ENCODE results near the gene MRC2. TPM values are rescaled to one million over a fixed set of nuclear protein-coding genes. Genes with fewer than 3 reads are reported as not detected.
A peak's percentile ranks its signal among the peaks of the same experiment; 100 is the strongest.

MRC2 gene
- total RNA-seq, 2 donors from 2014 or later = 2.0 to 2.1 TPM

DNA sequence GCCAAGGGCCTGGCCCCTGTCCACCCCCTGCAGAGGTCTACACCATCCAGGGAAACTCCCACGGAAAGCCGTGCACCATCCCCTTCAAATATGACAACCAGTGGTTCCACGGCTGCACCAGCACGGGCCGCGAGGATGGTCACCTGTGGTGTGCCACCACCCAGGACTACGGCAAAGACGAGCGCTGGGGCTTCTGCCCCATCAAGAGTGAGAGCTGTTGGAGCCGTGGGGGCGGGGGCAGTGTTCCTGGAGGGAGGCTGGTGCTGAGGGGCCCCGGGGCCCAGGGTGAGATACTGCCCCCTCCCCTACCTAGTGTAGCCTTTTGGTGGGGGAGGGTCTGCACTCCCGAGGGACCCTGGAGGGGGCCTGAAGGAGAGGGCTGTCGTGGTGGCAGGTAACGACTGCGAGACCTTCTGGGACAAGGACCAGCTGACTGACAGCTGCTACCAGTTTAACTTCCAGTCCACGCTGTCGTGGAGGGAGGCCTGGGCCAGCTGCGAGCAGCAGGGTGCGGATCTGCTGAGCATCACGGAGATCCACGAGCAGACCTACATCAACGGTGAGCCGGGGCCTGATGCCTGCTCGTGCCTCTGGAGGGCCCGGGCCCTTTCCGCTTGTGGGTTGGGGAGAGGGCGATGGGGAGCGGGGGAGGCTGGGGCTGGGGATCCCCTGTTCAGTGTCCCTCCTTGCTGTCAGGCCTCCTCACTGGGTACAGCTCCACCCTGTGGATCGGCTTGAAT lies 38.8 kb downstream of the MRC2 start:
- peak in 1 of 2 donors; percentile 17 for ATAC-seq

DNA sequence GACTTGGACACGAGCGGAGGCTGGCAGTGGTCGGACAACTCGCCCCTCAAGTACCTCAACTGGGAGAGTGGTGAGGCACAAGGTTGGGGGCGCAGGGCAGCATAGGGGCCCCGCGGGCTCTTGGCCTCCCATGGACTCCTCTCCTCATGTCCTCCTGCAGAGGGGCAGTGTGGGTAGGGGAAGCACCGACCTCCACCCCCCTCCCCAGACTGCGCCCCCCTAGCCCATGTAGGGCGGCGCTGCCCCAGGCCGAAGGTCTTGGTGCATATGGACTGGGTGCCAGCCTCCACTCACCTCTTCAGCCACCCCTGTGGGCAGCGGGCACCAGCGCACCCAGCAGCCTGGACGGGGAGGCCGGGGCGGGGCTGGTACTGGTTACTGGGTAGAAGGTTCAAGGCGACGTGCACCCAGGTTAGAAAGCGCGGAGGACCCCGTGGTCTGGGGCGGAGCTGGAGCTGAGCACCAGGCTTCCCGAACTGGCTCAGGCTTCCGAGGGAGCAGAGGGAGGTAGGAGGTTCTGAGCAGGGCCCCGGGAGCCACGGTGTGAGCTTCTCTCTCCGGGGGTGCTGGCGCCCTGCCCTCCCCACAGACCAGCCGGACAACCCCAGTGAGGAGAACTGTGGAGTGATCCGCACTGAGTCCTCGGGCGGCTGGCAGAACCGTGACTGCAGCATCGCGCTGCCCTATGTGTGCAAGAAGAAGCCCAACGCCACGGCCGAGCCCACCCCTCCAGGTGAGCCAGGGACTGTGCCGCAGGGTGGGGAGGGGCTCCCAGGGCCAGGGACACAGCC lies 39.5 kb downstream of the MRC2 start:
- H3K9me3 Mint-ChIP-seq = no peaks in the 10 kb centered on the region
- H3K27me3 Mint-ChIP-seq = peaks cover 9 to 10% of the 10 kb centered on the region in 2 donors
- H3K4me1 Mint-ChIP-seq (ENCODE audit: low read depth in 2 of 2) = peaks cover 8 to 13% of the 10 kb centered on the region in 2 donors
- no peak overlapping the region for H3K27ac Mint-ChIP-seq
- DNase-seq (ENCODE audit: low spot score) (no peak), ATAC-seq (peak in 1 of 2 donors; percentile 28)
- H3K36me3 Mint-ChIP-seq = no peaks in the 10 kb centered on the region
- no peak overlapping the region for H3K4me3 Mint-ChIP-seq

More for the DNA sequence above, 38.8 kb downstream of the MRC2 start:
- peaks cover 13 to 14% of the 10 kb centered on the region in 2 donors for H3K27me3 Mint-ChIP-seq
- H3K36me3 Mint-ChIP-seq = peaks cover 5% of the 10 kb centered on the region
- H3K27ac Mint-ChIP-seq = no peak overlapping the region
- peaks cover 8 to 13% of the 10 kb centered on the region in 2 donors for H3K4me1 Mint-ChIP-seq (ENCODE audit: low read depth in 2 of 2)
- no peak overlapping the region for H3K4me3 Mint-ChIP-seq
- no peak for DNase-seq (ENCODE audit: low spot score)
- peaks cover 2% of the 10 kb centered on the region for H3K9me3 Mint-ChIP-seq

DNA sequence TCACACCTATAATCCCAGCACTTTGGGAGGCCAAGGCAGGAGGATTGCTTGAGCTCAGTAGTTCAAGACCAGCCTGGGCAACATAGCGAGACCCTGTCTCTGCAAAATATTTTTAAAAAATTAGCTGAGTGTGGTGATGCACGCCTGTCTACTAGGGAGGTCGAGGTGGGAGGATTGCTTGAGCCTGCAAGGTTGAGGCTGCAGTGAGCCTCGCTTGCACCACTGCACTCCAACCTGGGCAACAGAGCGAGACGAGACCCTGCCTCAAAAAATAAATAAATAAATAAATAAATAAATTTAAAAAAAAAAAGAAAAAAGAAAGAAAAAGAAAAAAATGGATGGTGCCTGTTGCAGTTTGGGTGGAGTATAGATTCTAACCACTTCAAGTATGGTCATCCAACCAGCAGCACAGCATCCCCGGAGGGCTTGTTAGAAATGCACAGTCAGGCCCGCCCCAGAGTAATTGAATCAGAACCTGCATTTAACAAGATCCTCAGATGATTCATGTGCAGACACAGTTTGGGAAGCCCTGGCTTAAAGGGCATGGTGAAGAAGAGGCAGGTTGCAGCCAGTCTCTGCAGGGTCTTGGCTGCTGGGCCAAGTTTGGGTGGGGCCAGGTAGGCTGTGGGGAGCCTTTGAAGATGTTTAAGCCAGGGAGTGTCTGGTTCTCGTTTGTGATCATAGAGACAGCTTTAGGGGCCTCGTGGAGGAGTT lies 40.8 kb downstream of the MRC2 start:
- H3K4me3 Mint-ChIP-seq = no peak overlapping the region
- no peak for ATAC-seq
- no peaks in the 10 kb centered on the region for H3K36me3 Mint-ChIP-seq

DNA sequence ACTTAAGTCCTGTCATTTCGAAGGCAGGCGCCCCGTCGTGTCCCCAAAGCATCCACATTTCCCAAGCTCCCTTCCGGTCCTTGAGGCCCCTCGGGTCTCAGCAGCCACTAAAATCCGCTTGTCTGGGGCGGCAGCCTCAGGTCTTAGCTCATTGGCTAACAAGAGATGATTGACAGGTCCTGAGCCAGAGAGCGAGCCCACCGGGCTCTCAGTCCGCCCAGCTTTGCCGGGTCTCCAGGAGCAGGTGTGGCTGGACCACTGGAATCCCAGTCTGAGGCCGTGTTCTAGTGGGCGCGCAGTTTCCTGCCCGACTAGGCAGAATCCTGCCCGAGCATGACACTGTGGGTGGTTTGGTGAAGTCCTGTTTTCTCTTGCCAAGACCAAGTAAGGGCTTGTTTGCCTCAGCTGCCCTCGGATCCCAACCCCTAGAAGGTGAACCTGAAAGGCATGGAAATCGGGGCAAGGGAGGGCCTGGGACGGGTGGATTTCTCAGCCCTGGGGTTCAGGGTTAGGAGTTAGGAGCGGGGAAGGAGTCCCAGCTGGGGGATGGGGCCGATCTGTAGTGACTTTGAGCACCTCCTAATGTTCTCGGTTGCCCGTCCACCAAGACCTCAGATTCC lies 42.8 kb downstream of the MRC2 start:
- ATAC-seq (no peak), DNase-seq (ENCODE audit: low spot score) (no peak)
- no peak overlapping the region for H3K27ac Mint-ChIP-seq
- no peak overlapping the region for H3K4me3 Mint-ChIP-seq
- no peaks in the 10 kb centered on the region for H3K9me3 Mint-ChIP-seq
- H3K36me3 Mint-ChIP-seq = no peaks in the 10 kb centered on the region
- peaks cover 0 to 2% of the 10 kb centered on the region in 2 donors for H3K27me3 Mint-ChIP-seq
- H3K4me1 Mint-ChIP-seq (ENCODE audit: low read depth in 2 of 2) = peaks cover 0 to 3% of the 10 kb centered on the region in 2 donors

More for the DNA sequence above, 40.8 kb downstream of the MRC2 start:
- Mint-ChIP-seq H3K4me1 (ENCODE audit: low read depth in 2 of 2) (peaks cover 5 to 8% of the 10 kb centered on the region in 2 donors), H3K27ac (no peak overlapping the region), H3K9me3 (no peaks in the 10 kb centered on the region), H3K27me3 (peaks cover 3 to 6% of the 10 kb centered on the region in 2 donors)
- no peak for DNase-seq (ENCODE audit: low spot score)

DNA sequence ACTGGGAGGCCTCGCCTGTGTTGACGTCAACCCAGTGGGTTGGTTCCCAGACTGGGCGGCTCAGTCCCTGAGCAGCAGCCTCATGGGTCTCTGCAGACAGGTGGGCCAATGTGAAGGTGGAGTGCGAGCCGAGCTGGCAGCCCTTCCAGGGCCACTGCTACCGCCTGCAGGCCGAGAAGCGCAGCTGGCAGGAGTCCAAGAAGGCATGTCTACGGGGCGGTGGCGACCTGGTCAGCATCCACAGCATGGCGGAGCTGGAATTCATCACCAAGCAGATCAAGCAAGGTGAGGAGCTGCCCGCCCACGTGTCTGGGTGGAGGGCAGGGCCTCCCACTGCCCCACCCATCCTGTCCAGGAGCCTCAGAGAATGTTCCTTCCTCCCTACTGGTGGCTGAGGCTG lies 44.1 kb downstream of the MRC2 start:
- ATAC-seq = no peak
- no peak overlapping the region for H3K27ac Mint-ChIP-seq
- no peak overlapping the region for H3K4me3 Mint-ChIP-seq
- H3K27me3 Mint-ChIP-seq = peaks cover 0 to 2% of the 10 kb centered on the region in 2 donors
- H3K36me3 Mint-ChIP-seq = no peaks in the 10 kb centered on the region
- H3K4me1 Mint-ChIP-seq (ENCODE audit: low read depth in 2 of 2) = peaks cover 0 to 3% of the 10 kb centered on the region in 2 donors
- no peaks in the 10 kb centered on the region for H3K9me3 Mint-ChIP-seq
- DNase-seq (ENCODE audit: low spot score) = no peak

DNA sequence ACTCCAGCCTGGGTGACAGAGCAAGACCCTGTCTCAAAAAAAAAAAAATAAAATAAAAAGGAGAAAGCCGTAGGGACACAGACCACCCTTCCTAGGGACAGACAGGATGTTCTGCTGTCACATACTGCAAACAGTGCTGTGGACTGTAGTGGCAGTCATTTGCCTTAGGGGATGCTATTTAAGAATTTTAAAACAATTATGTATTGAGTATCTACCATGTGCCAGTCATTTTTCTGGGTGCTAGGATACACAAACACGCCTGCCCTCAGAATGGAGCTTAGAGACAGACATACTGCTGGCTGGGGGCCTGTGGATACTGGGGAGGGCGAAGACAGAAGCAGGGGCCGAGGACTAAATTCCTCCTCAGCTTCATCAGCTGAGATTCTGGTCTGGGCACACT lies 45.5 kb downstream of the MRC2 start:
- Mint-ChIP-seq H3K9me3 (no peaks in the 10 kb centered on the region), H3K27ac (no peak overlapping the region), H3K36me3 (no peaks in the 10 kb centered on the region), H3K4me1 (ENCODE audit: low read depth in 2 of 2) (peaks cover 0 to 3% of the 10 kb centered on the region in 2 donors), H3K4me3 (no peak overlapping the region), H3K27me3 (peaks cover 0 to 2% of the 10 kb centered on the region in 2 donors)
- ATAC-seq (no peak), DNase-seq (ENCODE audit: low spot score) (no peak)

DNA sequence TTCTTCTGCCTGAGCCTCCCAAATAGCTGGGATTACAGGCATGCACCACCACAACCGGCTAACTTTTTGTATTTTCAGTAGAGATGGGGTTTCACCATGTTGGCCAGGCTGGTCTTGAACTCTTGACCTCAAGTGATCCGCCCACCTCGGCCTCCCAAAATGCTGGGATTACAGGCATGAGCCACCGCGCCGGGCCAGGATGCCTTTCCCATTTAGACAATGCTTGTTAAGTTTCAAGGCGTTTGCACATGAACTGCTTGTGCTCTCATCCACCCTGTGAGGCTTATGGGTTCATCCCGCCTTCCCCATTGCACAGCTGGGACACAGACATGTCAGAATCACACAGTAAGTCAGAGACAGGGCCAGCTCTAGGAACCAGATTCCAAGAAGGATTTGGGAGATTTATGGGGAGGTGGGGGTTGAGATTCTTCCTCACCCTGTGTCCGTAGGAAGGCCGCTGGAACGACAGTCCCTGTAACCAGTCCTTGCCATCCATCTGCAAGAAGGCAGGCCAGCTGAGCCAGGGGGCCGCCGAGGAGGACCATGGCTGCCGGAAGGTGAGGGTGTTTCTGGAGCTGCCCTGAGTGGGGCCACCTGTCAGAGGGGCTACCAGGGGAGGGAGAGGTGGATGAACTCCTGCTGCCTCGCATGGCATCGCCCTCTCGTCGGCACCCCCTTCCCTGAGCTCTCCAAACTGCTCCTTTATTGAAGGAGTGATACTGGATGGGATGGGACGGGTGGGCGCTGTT lies 46.3 kb downstream of the MRC2 start:
- no peak overlapping the region for H3K27ac Mint-ChIP-seq
- peaks cover 0 to 2% of the 10 kb centered on the region in 2 donors for H3K27me3 Mint-ChIP-seq
- H3K4me1 Mint-ChIP-seq (ENCODE audit: low read depth in 2 of 2) = peaks cover 0 to 3% of the 10 kb centered on the region in 2 donors
- H3K4me3 Mint-ChIP-seq = no peak overlapping the region
- H3K36me3 Mint-ChIP-seq = no peaks in the 10 kb centered on the region
- DNase-seq (ENCODE audit: low spot score) (no peak), ATAC-seq (no peak)
- H3K9me3 Mint-ChIP-seq = no peaks in the 10 kb centered on the region

DNA sequence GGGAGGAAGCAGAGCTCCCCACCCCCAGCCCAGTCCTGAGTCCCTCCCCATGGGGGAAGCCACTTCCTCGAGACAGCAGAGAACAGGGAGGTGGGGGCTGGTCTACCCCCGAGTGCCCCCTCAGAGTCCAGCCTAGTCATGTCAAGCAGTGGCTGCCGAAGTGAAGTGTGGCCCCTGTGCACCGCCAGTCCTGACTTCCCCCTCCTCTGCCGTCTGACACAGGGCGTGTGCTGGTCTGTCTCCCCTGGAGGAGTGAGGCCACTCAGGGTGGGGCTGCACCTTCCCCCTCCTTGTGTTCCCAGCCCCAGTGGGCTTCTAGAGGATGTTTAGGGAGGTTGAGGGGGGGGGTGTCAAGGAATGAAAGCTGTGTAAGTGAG lies 46.9 kb downstream of the MRC2 start:
- Mint-ChIP-seq H3K4me1 (ENCODE audit: low read depth in 2 of 2) (peaks cover 0 to 3% of the 10 kb centered on the region in 2 donors), H3K36me3 (no peaks in the 10 kb centered on the region), H3K9me3 (no peaks in the 10 kb centered on the region), H3K27ac (no peak overlapping the region), H3K4me3 (no peak overlapping the region), H3K27me3 (peaks cover 0 to 2% of the 10 kb centered on the region in 2 donors)
- DNase-seq (ENCODE audit: low spot score) (no peak), ATAC-seq (no peak)

DNA sequence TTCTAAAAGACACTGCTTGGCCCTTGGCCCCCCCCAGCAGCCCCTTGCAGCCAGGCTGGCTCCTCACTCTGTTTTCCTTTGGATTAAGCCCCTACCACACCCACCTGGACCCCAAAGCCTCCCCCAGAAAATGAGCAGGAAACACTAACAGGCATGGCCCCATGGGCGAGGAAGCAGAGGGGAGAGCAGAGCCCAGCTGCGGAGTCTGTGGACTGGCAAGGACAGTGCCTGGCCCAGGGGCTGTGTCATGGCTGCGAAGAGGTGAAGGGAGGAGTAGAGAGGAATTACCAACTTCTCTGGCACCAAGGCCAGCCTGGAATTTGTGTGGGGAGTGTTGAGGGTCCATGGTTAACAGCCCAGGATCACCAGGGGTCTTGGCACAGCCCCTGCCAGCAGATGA lies 47.4 kb downstream of the MRC2 start:
- ATAC-seq (no peak), DNase-seq (ENCODE audit: low spot score) (no peak)
- Mint-ChIP-seq H3K4me3 (no peak overlapping the region), H3K36me3 (no peaks in the 10 kb centered on the region), H3K27me3 (peaks cover 0 to 2% of the 10 kb centered on the region in 2 donors), H3K4me1 (ENCODE audit: low read depth in 2 of 2) (peaks cover 0 to 3% of the 10 kb centered on the region in 2 donors), H3K27ac (no peak overlapping the region), H3K9me3 (no peaks in the 10 kb centered on the region)

DNA sequence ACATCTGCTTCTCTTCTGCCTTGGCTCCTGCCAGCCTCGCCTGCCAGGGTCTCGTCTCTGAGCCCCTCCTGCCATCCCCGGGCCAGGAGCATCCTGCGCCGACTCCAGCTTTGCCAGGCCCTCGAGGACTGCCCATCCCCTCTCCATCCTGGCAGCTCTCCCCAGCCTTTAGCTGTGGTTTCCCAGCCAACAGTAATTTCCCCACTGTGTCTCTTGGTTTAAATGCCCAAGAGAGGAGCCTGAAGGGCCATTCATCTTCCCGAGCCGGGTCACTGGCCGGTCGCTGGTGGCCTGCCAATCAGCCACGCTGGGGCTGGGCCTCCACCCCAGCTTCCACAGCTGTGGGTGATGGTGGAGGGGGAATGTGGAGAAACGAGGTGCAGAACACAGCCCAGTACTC lies 47.8 kb downstream of the MRC2 start:
- Mint-ChIP-seq H3K27me3 (peaks cover 0 to 2% of the 10 kb centered on the region in 2 donors), H3K36me3 (no peaks in the 10 kb centered on the region), H3K4me1 (ENCODE audit: low read depth in 2 of 2) (peaks cover 0 to 3% of the 10 kb centered on the region in 2 donors), H3K27ac (no peak overlapping the region), H3K4me3 (no peak overlapping the region), H3K9me3 (no peaks in the 10 kb centered on the region)
- ATAC-seq (no peak), DNase-seq (ENCODE audit: low spot score) (no peak)

DNA sequence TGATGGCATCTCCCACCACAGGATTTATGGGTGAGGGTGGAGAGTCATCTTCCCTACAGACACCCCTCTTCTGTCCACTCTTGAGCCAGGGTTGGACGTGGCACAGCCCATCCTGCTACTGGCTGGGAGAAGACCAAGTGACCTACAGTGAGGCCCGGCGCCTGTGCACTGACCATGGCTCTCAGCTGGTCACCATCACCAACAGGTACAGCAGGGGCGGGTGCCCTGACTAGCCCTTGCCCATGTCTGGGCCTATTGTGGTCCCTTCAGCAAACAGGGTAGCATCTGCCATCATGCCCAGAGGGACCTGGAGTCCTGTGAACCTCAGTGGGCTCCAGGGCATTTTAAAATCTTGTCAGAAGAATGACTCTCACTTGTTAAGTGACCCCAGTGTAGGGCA lies 48.2 kb downstream of the MRC2 start:
- H3K4me3 Mint-ChIP-seq = no peak overlapping the region

DNA sequence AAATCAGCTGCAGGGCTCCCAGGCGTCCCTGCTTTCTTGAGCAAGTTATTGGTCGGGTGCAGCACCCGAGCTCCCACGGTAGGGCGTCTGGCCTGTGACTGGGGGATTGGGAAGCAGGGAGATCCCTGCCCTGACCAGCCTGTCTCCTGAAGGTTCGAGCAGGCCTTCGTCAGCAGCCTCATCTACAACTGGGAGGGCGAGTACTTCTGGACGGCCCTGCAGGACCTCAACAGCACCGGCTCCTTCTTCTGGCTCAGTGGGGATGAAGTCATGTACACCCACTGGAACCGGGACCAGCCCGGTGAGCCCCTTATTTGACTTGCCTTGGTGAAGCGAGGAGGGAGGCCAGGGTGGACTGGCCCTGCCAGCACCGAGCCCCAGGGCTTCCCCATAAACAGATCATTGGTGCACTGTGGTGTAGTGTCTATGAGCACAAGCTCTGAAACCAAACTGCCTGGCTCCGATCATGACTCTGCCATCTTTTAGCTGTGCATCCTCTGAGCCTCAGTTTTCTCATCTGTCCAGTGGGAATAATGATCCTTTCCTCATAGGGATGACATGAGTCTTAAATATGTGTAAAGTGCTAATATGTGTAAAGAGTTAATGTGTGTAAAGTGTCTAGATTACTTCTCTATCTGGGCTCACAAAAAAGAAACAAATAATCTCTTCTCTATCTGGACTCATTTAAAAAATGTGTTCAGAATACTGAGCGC lies 48.9 kb downstream of the MRC2 start:
- Mint-ChIP-seq H3K9me3 (no peaks in the 10 kb centered on the region), H3K36me3 (no peaks in the 10 kb centered on the region), H3K27ac (no peak overlapping the region), H3K4me1 (ENCODE audit: low read depth in 2 of 2) (peaks cover 0 to 3% of the 10 kb centered on the region in 2 donors), H3K27me3 (peaks cover 0 to 2% of the 10 kb centered on the region in 2 donors), H3K4me3 (no peak overlapping the region)
- no peak for DNase-seq (ENCODE audit: low spot score)
- ATAC-seq = no peak

More for the DNA sequence above, 48.2 kb downstream of the MRC2 start:
- DNase-seq (ENCODE audit: low spot score) (no peak), ATAC-seq (no peak)
- Mint-ChIP-seq H3K9me3 (no peaks in the 10 kb centered on the region), H3K27me3 (peaks cover 0 to 2% of the 10 kb centered on the region in 2 donors), H3K27ac (no peak overlapping the region), H3K4me1 (ENCODE audit: low read depth in 2 of 2) (peaks cover 0 to 3% of the 10 kb centered on the region in 2 donors), H3K36me3 (no peaks in the 10 kb centered on the region)
